Adrenal gland (tissue), 12 donors: ENCODE results near the gene ODF2. TPM values are rescaled to one million over a fixed set of nuclear protein-coding genes. Genes with fewer than 3 reads are reported as not detected.
"Not testable (repeated sequence)": the region's sequence is repeated elsewhere in the genome, so short reads cannot be mapped to it uniquely, and the experiment has no call there.

Experiments
- DNase-seq, 7 donors: peaks; one replicate each; pipeline ENCODE4 v3.0.0-alpha.2; 2019 to 2020
- H3K27ac ChIP-seq, 5 donors: fragments of 200-600 bp; sonication (generic) in 4 of 5; 1 replicate in 3 of 5; 2 replicates in 2 of 5; pipeline versions ENCODE4 v1.5.1 to v1.8.0; 2016 to 2020; ENCODE audit warnings: mild to moderate bottlenecking in 1 of 5
- H3K27me3 ChIP-seq: fragments of 200-600 bp; 2 replicates; pipeline ENCODE4 v1.8.0; 2021
- H3K36me3 ChIP-seq, 2 donors: fragments of 200-600 bp; replicated peaks in 1 of 2; 1 replicate in 1 of 2; 2 replicates in 1 of 2; pipeline versions ENCODE4 v1.5.1 to v1.8.0; 2018 to 2022
- H3K4me1 ChIP-seq, 2 donors: fragments of 200-600 bp; replicated peaks in 1 of 2; 1 replicate in 1 of 2; 2 replicates in 1 of 2; pipeline versions ENCODE4 v1.5.1 to v1.8.0; 2018 to 2021
- H3K4me3 ChIP-seq, 4 donors: fragments of 200-600 bp; sonication (generic) in 3 of 4; one replicate each; pipeline ENCODE4 v1.5.1; 2016 to 2018
- H3K9me3 ChIP-seq, 3 donors: fragments of 200-600 bp; sonication (generic) in 1 of 3; replicated peaks in 1 of 3; 1 replicate in 2 of 3; 2 replicates in 1 of 3; pipeline versions ENCODE4 v1.5.1 to v1.8.0; 2016 to 2021
- POLR2A ChIP-seq, 2 donors: fragments of 450-650 bp; IDR thresholded peaks; one replicate each; pipeline ENCODE4 v1.6.1; 2017; ENCODE audit warnings: antibody characterized with exemption in 2 of 2, mild to moderate bottlenecking in 2 of 2, moderate library complexity in 1 of 2
- WGBS, 4 donors: extraction: QIAGEN DNeasy Blood & Tissue Kit in 2 of 4; methylation state at CpG; one replicate each; pipeline versions ENCODE4 v1.1.5 to v1.1.7; 2013 to 2017; 5-methylcytosine and 5-hydroxymethylcytosine counted together
- intact Hi-C, 2 donors: fragments of 100-400 bp; cut with DNase I; formaldehyde crosslinking; loops; one replicate each; pipeline versions ENCODE4 v1.14.1 to v1.15.0; 2022 to 2023
- polyA plus RNA-seq, 3 donors: library from polyadenylated mRNA; stranded (reverse); fragments of 200-250 nt in 2 of 3; fragments of 350-450 nt in 1 of 3; fragmentation: Illumina TruSeq in 1 of 3; extraction: RNeasy Lipid Tissue Mini Kit (QIAGEN cat#74804) in 1 of 3; gene quantifications; one replicate each; pipeline ENCODE4 v1.2.3, GENCODE V29; 2013 to 2014
- total RNA-seq, 9 donors: library from RNA; depleted of rRNA in 4 of 9; stranded (reverse); fragments of >200 nt in 4 of 9; fragments of 120-200 nt in 1 of 9; fragmentation: NEBNext Ultra II Directional in 1 of 9; extraction: Animal tissue kit (Norgen Biotek cat#: 25700) in 1 of 9; gene quantifications; one replicate each; pipeline versions ENCODE4 v1.1.0 to v1.2.4, GENCODE V29; 2013 to 2023
- TF ChIP-seq, protein P1 (sequence below), 6 experiments: fragments of 450-650 bp in 4 of 6; fragments of 200-600 bp in 2 of 6; sonication (generic) in 1 of 6; IDR thresholded peaks; 1 replicate in 5 of 6; 2 replicates in 1 of 6; pipeline versions ENCODE4 v1.5.1 to v1.8.0; 2016 to 2021; ENCODE audit warnings: antibody characterized with exemption in 6 of 6, mild to moderate bottlenecking in 2 of 6, moderate library complexity in 1 of 6
- donor health status: healthy with polysubstance abuse.
- donor health status: Bipolar disorder and iron deficiency.
- donor health status: DM: yes; HTN: yes; CAD: no.
- donor health status: DM: no; HTN: no; CAD: no.
- donor health status: DM: no; HTN: no; CAD: no.
- donor health status: DM: yes; HTN: yes; CAD: no.

Gene ODF2
- total and polyA plus RNA-seq, 12 donors = 10.2 to 21.6 (median 16.1) TPM

DNA sequence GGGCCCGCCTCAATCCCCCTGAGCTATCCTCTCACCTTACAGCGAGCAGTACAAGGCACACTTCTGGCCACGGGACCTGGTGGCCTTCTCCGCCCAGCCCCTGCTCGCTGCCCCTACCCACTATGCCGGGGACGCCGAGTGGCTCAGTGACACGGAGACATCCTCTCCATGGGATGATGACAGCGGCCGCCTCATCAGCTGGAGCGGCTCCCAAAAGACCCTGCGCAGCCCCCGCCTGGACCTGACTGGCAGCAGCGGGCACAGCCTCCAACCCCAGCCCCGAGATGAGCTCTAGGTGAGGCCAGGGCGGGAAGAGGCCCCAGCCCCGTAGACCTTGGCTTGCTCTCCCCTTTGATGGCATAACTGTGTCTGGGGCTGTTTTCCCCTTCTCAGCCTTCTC is 20.2 kb upstream of the ODF2 start:
- Histone ChIP-seq H3K27me3 (no peaks in the 10 kb centered on the region), H3K9me3 (no peaks in the 10 kb centered on the region), H3K4me1 (peaks cover 0 to 3% of the 10 kb centered on the region in 2 donors), H3K27ac (no peak overlapping the region), H3K36me3 (no peaks in the 10 kb centered on the region), H3K4me3 (no peak overlapping the region)
- intact Hi-C loops = no loop called here
- no peak for DNase-seq
- TF ChIP-seq, protein P1, sequence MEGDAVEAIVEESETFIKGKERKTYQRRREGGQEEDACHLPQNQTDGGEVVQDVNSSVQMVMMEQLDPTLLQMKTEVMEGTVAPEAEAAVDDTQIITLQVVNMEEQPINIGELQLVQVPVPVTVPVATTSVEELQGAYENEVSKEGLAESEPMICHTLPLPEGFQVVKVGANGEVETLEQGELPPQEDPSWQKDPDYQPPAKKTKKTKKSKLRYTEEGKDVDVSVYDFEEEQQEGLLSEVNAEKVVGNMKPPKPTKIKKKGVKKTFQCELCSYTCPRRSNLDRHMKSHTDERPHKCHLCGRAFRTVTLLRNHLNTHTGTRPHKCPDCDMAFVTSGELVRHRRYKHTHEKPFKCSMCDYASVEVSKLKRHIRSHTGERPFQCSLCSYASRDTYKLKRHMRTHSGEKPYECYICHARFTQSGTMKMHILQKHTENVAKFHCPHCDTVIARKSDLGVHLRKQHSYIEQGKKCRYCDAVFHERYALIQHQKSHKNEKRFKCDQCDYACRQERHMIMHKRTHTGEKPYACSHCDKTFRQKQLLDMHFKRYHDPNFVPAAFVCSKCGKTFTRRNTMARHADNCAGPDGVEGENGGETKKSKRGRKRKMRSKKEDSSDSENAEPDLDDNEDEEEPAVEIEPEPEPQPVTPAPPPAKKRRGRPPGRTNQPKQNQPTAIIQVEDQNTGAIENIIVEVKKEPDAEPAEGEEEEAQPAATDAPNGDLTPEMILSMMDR (IDR thresholded peaks at IDR 0.05) = no peak
- TF ChIP-seq POLR2A (IDR thresholded peaks at IDR 0.05) = no peak
- 86 to 94% (median 92%) methylated on average over 13 to 18 of the region's 18 CpGs for WGBS, 4 donors

DNA sequence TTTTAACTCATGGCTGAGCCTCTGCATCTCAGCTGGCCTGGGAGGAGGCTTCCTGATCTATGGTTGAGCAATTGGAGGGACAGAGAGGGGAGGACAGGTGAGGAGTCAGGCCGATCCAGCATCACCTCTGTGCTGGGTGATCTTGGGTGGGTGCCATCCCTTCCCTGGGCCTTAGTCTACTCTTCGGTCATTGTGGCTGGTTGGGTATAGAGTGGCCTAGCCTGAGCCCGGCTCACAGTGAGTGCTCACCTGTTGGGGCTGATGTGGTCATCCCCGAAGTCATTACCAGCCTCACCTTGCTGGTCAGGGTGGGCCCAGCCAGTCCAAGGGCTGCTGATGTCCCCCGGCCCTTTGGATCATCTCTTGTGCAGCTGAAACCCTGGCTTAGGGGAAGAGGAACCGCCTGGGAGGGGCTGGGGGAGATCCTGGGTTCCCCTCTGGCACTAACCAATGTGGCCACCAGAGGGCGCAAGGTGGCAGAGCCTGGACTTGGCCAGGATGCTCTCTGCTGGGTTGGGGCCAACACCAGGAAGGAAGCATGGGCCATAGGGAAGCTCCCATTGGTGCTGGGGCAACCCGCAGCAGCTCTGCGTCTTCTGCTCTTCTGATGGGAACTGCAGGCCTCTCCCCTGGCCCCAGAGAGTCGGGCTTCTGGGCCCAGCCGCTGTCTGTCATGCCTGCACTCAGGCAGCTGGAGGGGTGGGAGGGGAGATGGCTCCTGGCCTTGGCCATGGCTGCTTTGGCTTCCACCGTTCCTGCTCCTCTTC is 17.3 kb upstream of the ODF2 start:
- Histone ChIP-seq H3K4me1 (peaks cover 0 to 3% of the 10 kb centered on the region in 2 donors), H3K27me3 (no peaks in the 10 kb centered on the region), H3K4me3 (no peak overlapping the region), H3K9me3 (no peaks in the 10 kb centered on the region), H3K27ac (no peak overlapping the region), H3K36me3 (no peaks in the 10 kb centered on the region)
- WGBS, 4 donors = 8 to 73% (median 30%) methylated on average over 4 to 12 of the region's 12 CpGs
- intact Hi-C loops = no loop called here
- TF ChIP-seq POLR2A (IDR thresholded peaks at IDR 0.05) = no peak
- TF ChIP-seq, protein P1 (IDR thresholded peaks at IDR 0.05) = peak; percentile 86 to 95 (median 92)
- peak; percentile 86 to 94 (median 90) for DNase-seq

DNA sequence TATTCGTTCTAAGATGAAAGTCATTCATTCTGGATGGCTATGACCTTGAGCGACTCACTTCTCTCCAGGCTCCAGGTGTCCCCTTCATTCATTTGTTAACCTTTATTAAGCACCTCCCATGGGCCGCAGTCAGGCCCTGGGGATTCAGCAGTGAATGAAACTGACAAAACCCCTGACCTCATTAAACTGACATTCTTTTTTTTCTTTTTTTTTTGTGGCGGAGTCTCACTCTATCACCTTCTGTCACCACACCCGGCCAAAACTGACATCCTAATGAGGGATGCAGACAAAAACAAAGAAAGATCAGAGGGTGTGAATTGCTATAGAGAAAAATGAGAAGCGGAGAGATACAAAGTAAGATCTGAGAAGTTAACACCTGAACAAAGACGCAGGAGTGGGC is 16.5 kb upstream of the ODF2 start:
- no peak for DNase-seq
- no peaks in the 10 kb centered on the region for H3K9me3 ChIP-seq
- H3K4me3 ChIP-seq = no peak overlapping the region
- WGBS, 4 donors = 64 to 70% (median 64%) methylated on average over 7 of the region's 7 CpGs
- H3K4me1 ChIP-seq = peaks cover 0 to 3% of the 10 kb centered on the region in 2 donors
- H3K27me3 ChIP-seq = no peaks in the 10 kb centered on the region
- H3K27ac ChIP-seq = no peak overlapping the region
- TF ChIP-seq, protein P1 (IDR thresholded peaks at IDR 0.05) = no peak
- no peak for TF ChIP-seq POLR2A (IDR thresholded peaks at IDR 0.05)
- H3K36me3 ChIP-seq = no peaks in the 10 kb centered on the region
- intact Hi-C loops = no loop called here

DNA sequence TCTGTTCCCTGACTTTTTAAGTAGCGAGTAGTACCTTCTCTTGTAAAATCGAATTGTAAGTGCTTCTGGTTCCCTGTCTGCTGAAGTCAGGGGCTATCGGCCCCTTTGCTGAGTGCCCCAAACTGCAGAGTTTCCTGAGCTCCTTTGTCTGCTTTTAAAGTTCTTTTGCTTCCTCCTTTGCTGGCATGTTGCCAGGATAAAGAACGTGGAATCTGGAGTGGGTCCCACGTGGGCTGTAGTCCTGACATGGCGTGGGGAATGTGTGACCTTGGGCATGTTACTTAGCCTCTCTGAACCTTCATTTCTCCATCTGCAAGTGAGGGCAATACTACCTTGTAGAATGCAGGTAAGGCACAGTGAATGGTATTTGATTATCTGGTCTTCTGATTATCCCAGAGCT is 13.7 kb upstream of the ODF2 start:
- Histone ChIP-seq H3K9me3 (no peaks in the 10 kb centered on the region), H3K4me3 (no peak overlapping the region), H3K27me3 (no peaks in the 10 kb centered on the region), H3K36me3 (no peaks in the 10 kb centered on the region), H3K4me1 (peaks cover 0 to 3% of the 10 kb centered on the region in 2 donors), H3K27ac (no peak overlapping the region)
- no peak for TF ChIP-seq POLR2A (IDR thresholded peaks at IDR 0.05)
- TF ChIP-seq, protein P1 (IDR thresholded peaks at IDR 0.05) = no peak
- 28 to 42% (median 35%) methylated on average over 6 of the region's 6 CpGs for WGBS, 4 donors
- intact Hi-C loops = no loop called here
- DNase-seq = no peak

DNA sequence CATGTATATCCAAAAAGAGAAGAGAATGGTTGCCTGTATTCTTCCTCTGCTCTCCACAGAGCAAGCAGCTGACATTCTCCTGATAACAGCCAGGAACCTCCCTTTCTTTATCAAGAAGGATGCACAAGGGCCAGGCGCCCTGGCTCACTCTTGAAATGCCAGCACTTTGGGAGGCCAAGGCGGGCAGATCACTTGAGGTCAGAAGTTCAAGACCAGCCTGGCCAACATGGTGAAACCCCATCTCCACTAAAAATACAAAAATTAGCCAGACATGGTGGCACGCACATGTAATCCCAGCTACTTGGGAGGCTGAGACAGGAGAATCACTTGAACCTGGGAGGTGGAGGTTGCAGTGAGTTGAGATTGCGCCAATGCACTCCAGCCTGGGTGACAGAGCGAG is 9.3 kb upstream of the ODF2 start:
- intact Hi-C loops, DNase-seq, H3K27me3 ChIP-seq, H3K27ac ChIP-seq, H3K4me1 ChIP-seq, H3K4me3 ChIP-seq, H3K9me3 ChIP-seq, H3K36me3 ChIP-seq: not testable (repeated sequence)
- 94 to 98% (median 97%) methylated on average over 5 of the region's 5 CpGs for WGBS, 4 donors
